ENCODE results near the gene ADRB2.

DNA sequence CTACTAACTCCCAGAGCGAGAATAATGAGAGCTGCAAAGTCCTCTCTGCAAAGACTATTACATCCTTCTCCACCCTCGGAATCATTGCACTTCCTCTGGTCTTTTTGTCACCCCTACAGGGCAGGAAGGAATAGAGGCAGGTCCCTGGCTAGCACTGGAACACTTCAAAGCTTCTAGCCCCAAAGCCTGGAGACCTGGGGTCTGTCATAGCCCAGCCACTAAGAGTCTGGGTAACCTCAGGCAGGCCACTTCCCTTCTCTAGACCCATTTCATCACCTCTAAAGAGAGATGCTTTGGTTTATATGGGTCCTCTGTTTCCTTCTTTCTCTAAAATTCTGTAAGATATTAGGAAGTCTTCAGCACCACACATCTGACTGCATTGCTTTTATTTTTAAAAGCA, 6.7 kb downstream of the ADRB2 start:
- TF ChIP-seq, protein P1, sequence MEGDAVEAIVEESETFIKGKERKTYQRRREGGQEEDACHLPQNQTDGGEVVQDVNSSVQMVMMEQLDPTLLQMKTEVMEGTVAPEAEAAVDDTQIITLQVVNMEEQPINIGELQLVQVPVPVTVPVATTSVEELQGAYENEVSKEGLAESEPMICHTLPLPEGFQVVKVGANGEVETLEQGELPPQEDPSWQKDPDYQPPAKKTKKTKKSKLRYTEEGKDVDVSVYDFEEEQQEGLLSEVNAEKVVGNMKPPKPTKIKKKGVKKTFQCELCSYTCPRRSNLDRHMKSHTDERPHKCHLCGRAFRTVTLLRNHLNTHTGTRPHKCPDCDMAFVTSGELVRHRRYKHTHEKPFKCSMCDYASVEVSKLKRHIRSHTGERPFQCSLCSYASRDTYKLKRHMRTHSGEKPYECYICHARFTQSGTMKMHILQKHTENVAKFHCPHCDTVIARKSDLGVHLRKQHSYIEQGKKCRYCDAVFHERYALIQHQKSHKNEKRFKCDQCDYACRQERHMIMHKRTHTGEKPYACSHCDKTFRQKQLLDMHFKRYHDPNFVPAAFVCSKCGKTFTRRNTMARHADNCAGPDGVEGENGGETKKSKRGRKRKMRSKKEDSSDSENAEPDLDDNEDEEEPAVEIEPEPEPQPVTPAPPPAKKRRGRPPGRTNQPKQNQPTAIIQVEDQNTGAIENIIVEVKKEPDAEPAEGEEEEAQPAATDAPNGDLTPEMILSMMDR (IDR thresholded peaks at IDR 0.05): no peak
- no peak for TF ChIP-seq POLR2A (IDR thresholded peaks at IDR 0.05)
